Uterus (tissue), 4 donors: ENCODE measurements around the gene SHANK2. TPM values are rescaled to one million over a fixed set of nuclear protein-coding genes. Genes with fewer than 3 reads are reported as not detected.

ENCODE experiments used
- DNase-seq, 2 donors: peaks; one replicate each; pipeline ENCODE4 v3.0.0-alpha.2; 2019 to 2020
- H3K27ac ChIP-seq, 2 donors: fragments of 200-600 bp; sonication (generic); 1 replicate in 1 of 2; 2 replicates in 1 of 2; pipeline ENCODE4 v1.5.1; 2016 to 2018
- H3K27me3 ChIP-seq, 2 donors: fragments of 200-600 bp; sonication (generic); one replicate each; pipeline ENCODE4 v1.5.1; 2018 to 2019; ENCODE audit warnings: control low read depth in 1 of 2
- H3K36me3 ChIP-seq, 2 donors: fragments of 200-600 bp; sonication (generic); one replicate each; pipeline ENCODE4 v1.5.1; 2019; ENCODE audit warnings: control low read depth in 1 of 2
- H3K4me1 ChIP-seq, 2 donors: fragments of 200-600 bp; sonication (generic); one replicate each; pipeline ENCODE4 v1.5.1; 2018 to 2019; ENCODE audit warnings: control low read depth in 1 of 2
- H3K4me3 ChIP-seq, 2 donors: fragments of 200-600 bp; sonication (generic); 1 replicate in 1 of 2; 2 replicates in 1 of 2; pipeline ENCODE4 v1.5.1; 2018 to 2019; ENCODE audit warnings: mild to moderate bottlenecking in 1 of 2
- H3K9me3 ChIP-seq, 2 donors: fragments of 200-600 bp; sonication (generic); one replicate each; pipeline ENCODE4 v1.5.1; 2019; ENCODE audit warnings: control low read depth in 1 of 2
- POLR2A ChIP-seq, 2 donors: fragments of 450-650 bp; IDR thresholded peaks; one replicate each; pipeline ENCODE4 v1.6.1; 2016; ENCODE audit warnings: antibody characterized with exemption in 2 of 2, mild to moderate bottlenecking in 1 of 2, moderate library complexity in 1 of 2
- intact Hi-C: fragments of 100-400 bp; cut with DNase I; formaldehyde crosslinking; loops from one replicate; pipeline ENCODE4 v1.15.1; 2023; ENCODE audit warnings: low total_unique reads
- total RNA-seq, 4 donors: library from RNA; depleted of rRNA in 3 of 4; stranded (reverse); fragments of >200 nt in 3 of 4; gene quantifications; one replicate each; pipeline versions ENCODE4 v1.1.0 to v1.2.4, GENCODE V29; 2014 to 2023
- TF ChIP-seq, protein P1 (sequence below), 4 experiments: fragments of 200-600 bp in 2 of 4; fragments of 450-650 bp in 2 of 4; sonication (generic) in 2 of 4; IDR thresholded peaks; one replicate each; pipeline ENCODE4 v1.5.1; 2016 to 2019; ENCODE audit warnings: antibody characterized with exemption in 4 of 4, mild to moderate bottlenecking in 2 of 4, moderate library complexity in 1 of 4
- donor health status: DM: yes; HTN: yes; CAD: no.

Gene SHANK2
- total RNA-seq, 4 donors from 2014 or later: 0.51 to 6.8 (median 0.99) TPM

DNA sequence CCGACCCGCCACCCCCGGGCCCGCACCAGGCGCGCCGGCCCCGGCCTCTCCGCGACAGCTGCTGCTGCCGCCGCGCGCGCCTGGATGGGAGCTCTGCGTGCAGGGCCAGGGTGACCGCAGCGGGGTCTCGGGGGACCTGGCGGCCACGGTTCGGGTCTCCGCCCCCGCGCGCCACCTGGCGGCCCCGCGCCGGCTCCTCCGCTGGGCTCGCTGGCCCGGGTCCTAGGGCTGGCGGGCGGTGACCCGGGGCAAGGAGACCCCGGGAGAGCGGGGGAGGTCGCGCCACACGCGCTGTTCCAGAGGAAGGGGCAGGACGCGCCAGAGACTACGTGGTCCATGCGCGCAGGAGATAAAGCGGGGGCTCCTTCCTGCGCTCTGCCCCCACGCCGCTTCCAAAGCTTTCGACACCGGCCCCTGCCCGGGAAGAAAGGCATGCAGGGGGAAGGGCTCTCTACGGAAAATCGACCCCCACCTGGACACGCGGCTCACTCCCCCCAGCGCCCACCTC is 562 bp downstream of the SHANK2 start:
- DNase-seq: no peak
- Histone ChIP-seq H3K4me1 (peaks cover 0 to 23% of the 10 kb centered on the region in 2 donors), H3K27ac (no peak overlapping the region), H3K36me3 (no peaks in the 10 kb centered on the region), H3K9me3 (no peaks in the 10 kb centered on the region), H3K27me3 (peaks cover 5 to 22% of the 10 kb centered on the region in 2 donors), H3K4me3 (peak overlapping the region in 1 of 2 donors; percentile 6)
- intact Hi-C loops: no loop called here
- TF ChIP-seq POLR2A (IDR thresholded peaks at IDR 0.05): no peak
- TF ChIP-seq, protein P1, sequence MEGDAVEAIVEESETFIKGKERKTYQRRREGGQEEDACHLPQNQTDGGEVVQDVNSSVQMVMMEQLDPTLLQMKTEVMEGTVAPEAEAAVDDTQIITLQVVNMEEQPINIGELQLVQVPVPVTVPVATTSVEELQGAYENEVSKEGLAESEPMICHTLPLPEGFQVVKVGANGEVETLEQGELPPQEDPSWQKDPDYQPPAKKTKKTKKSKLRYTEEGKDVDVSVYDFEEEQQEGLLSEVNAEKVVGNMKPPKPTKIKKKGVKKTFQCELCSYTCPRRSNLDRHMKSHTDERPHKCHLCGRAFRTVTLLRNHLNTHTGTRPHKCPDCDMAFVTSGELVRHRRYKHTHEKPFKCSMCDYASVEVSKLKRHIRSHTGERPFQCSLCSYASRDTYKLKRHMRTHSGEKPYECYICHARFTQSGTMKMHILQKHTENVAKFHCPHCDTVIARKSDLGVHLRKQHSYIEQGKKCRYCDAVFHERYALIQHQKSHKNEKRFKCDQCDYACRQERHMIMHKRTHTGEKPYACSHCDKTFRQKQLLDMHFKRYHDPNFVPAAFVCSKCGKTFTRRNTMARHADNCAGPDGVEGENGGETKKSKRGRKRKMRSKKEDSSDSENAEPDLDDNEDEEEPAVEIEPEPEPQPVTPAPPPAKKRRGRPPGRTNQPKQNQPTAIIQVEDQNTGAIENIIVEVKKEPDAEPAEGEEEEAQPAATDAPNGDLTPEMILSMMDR (IDR thresholded peaks at IDR 0.05): peak in 1 of 4 experiments; percentile 34

DNA sequence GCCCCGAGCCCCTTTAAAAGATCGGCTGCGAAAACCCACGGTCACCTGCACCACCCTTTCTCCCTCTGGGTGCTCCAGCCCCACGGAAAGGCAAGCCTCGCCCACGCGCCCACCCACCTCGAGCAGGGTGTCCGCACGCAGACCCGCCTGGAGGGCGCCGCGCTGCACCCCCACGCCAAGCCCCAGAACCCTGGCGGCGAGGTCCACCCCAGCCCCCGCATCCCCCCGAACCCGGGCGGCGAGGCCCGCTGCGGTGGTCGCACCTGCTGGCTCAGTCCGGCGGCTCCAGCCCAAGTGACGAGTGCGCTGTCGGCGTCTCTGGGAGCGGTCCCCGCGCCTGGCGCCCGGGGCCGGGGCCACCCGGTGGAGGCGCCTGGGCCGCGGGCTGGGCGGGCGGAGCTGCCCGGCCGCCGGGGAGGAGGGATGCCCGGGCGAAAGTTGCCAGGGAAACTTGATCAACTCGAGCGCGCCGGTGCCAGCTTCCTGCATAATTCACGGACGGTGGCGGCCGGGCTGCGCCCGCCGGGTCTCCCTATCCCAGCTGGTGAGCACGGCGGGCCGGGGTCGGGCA is 1.1 kb downstream of the SHANK2 start:
- H3K4me3 ChIP-seq: no peak overlapping the region
- TF ChIP-seq, protein P1 (IDR thresholded peaks at IDR 0.05): no peak
- no peak for TF ChIP-seq POLR2A (IDR thresholded peaks at IDR 0.05)

DNA sequence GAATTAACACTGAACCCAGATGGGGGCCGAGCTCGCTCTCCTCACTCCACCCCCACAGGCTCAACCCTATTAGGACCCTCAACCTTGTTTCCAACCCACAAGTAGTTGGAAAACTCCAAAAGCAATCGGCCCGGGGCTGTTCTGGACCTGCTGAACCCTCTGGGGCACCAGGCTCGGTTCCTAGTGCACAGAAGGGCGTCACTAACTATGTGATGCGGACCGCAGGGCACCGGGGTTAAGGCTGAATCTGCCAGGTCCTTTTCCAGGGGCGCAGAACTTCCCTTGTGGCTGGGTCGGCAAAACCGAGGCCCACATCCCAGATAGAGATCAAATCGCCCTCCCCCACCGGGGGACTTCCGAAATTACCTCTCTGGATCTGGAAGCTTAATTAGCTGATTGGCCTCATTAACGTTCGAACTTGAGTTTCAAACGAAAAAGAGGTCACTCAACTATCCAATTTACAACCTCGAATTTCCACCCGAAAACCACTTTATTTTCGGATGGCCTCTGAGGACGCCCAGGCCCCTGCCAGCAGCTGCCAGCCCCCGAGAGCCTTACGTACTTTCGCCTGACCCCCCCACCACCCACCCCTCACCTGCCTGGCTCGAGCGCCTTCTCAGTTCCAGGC is 1.7 kb downstream of the SHANK2 start:
- DNase-seq: no peak
- TF ChIP-seq, protein P1 (IDR thresholded peaks at IDR 0.05): no peak
- TF ChIP-seq POLR2A (IDR thresholded peaks at IDR 0.05): no peak
- Histone ChIP-seq H3K27me3 (peaks cover 5 to 22% of the 10 kb centered on the region in 2 donors), H3K4me1 (peaks cover 0 to 23% of the 10 kb centered on the region in 2 donors), H3K4me3 (no peak overlapping the region), H3K27ac (no peak overlapping the region), H3K36me3 (no peaks in the 10 kb centered on the region), H3K9me3 (no peaks in the 10 kb centered on the region)
- intact Hi-C loops: no loop called here

More for the DNA sequence above, 1.1 kb downstream of the SHANK2 start:
- Histone ChIP-seq H3K9me3 (no peaks in the 10 kb centered on the region), H3K27ac (no peak overlapping the region), H3K27me3 (peaks cover 5 to 22% of the 10 kb centered on the region in 2 donors), H3K36me3 (no peaks in the 10 kb centered on the region), H3K4me1 (peaks cover 0 to 23% of the 10 kb centered on the region in 2 donors)
- DNase-seq: no peak
- intact Hi-C loops: no loop called here

DNA sequence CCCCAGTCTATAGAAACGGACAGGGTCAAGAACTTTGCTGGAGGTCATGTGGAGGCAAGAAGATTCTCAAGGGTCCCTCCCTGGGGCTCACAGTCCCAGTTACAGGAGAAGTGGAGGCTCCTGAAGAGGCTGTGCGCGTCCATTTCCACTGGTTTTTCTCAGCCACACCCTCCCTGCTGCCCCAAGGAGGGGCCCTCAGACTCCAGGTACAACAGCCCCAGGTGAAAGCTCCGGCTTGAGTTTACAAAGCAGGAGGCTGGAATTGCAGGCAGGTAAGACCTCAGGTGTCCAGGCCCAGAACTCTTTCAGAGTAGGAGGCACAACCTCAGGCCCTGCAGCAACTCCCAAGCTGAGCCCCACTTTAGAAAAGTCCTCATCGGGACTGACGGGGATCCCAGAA is 3.1 kb downstream of the SHANK2 start:
- no peak for DNase-seq
- TF ChIP-seq, protein P1 (IDR thresholded peaks at IDR 0.05): no peak
- no peak for TF ChIP-seq POLR2A (IDR thresholded peaks at IDR 0.05)
- Histone ChIP-seq H3K4me3 (no peak overlapping the region), H3K27ac (no peak overlapping the region), H3K27me3 (peaks cover 5 to 15% of the 10 kb centered on the region in 2 donors), H3K9me3 (no peaks in the 10 kb centered on the region), H3K36me3 (no peaks in the 10 kb centered on the region), H3K4me1 (peaks cover 0 to 23% of the 10 kb centered on the region in 2 donors)
- intact Hi-C loops: no loop called here

DNA sequence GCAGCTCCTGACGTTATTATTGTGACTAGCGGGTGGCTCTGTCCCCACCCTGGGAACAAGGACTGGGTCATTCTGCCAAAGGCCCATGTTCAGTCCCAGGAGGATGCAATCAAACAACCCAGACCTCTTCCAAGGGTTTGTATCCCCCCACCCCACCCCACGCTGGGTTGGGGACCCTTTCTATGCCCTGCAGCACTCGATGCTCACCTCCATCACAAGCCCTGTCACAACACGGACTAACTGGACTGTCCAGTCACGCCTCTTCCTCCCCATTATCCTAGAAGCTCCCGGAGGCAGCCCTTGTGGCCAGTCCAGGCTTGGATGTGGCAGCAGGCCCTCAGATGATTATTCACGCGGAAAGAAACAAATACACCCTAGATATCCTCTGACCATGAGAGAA is 3.7 kb downstream of the SHANK2 start:
- no peak for DNase-seq
- no peaks in the 10 kb centered on the region for H3K36me3 ChIP-seq
- peaks cover 0 to 23% of the 10 kb centered on the region in 2 donors for H3K4me1 ChIP-seq
- no peak for TF ChIP-seq POLR2A (IDR thresholded peaks at IDR 0.05)
- TF ChIP-seq, protein P1 (IDR thresholded peaks at IDR 0.05): no peak
- no peak overlapping the region for H3K4me3 ChIP-seq
- H3K9me3 ChIP-seq: no peaks in the 10 kb centered on the region
- no peak overlapping the region for H3K27ac ChIP-seq
- intact Hi-C loops: no loop called here
- H3K27me3 ChIP-seq: peaks cover 5 to 15% of the 10 kb centered on the region in 2 donors
